Activated T-cell treated with anti-CD3 and anti-CD28 coated beads, Interleukin-2, amount 50 U/mL, for 72 hours (primary cell): ENCODE results near the gene SLC25A25. TPM values are rescaled to one million over a fixed set of nuclear protein-coding genes. Genes with fewer than 3 reads are reported as not detected.

Source experiments
- ATAC-seq, 2 donors: fragments of 150-1000 bp; cut with Tn5 transposase; replicated peaks in 1 of 2; 2 replicates each; pipeline ENCODE4 v1.10.0; 2021; ENCODE audit warnings: moderate library complexity in 2 of 2, mild to moderate bottlenecking in 1 of 2
- DNase-seq, 2 donors: peaks; one replicate each; pipeline ENCODE4 v3.0.0; 2021 to 2022; ENCODE audit warnings: mixed read lengths in 1 of 2
- H3K27ac Mint-ChIP-seq: one replicate; pipeline ENCODE4 v1.8.0; 2022; ENCODE audit warnings: mild to moderate bottlenecking, moderate library complexity, mixed read lengths
- H3K27me3 Mint-ChIP-seq: one replicate; pipeline ENCODE4 v1.8.0; 2022; ENCODE audit warnings: low read depth, mixed read lengths
- H3K36me3 Mint-ChIP-seq, 2 donors: one replicate each; pipeline ENCODE4 v1.8.0; 2022; ENCODE audit warnings: mixed read lengths in 2 of 2, mild to moderate bottlenecking in 1 of 2; ENCODE audit not compliant: insufficient read depth in 2 of 2
- H3K4me1 Mint-ChIP-seq: one replicate; pipeline ENCODE4 v1.8.0; 2022; ENCODE audit warnings: low read depth, mixed read lengths
- H3K4me3 Mint-ChIP-seq, 2 donors: one replicate each; pipeline ENCODE4 v1.8.0; 2022; ENCODE audit warnings: mild to moderate bottlenecking in 2 of 2, mixed read lengths in 2 of 2, moderate library complexity in 2 of 2
- H3K9me3 Mint-ChIP-seq, 2 donors: one replicate each; pipeline ENCODE4 v1.8.0; 2022; ENCODE audit warnings: mixed read lengths in 2 of 2
- total RNA-seq, 2 donors: library from RNA; stranded (reverse); gene quantifications; one replicate each; pipeline ENCODE4 v1.2.3, GENCODE V29; 2022

The SLC25A25 gene
- total RNA-seq, 2 donors from 2014 or later: 9.7 to 11.2 TPM

DNA sequence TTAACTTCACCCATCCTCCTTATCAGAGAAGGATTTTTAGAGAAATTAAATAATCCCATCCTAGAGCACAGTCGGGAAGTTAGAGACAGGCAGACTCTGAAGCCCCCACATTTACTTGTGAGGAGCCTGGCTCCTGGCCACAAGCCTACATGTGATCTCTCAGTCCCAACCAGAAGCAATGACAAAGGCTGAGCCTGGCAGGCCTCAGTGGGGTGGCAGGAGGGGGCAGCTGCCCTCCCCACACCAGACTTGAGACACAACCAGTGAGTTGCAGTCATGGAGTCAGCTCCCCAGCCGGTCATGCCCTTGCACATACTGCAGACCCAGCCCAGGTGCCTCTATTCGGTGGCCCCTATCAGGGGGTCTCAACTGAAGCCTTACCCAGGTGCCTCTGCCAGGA lies 11.9 kb upstream of the SLC25A25 start:
- no peak overlapping the region for H3K27ac Mint-ChIP-seq
- ATAC-seq: no peak
- peaks cover 6% of the 10 kb centered on the region for H3K4me1 Mint-ChIP-seq
- no peaks in the 10 kb centered on the region for H3K36me3 Mint-ChIP-seq
- H3K4me3 Mint-ChIP-seq: no peak overlapping the region
- no peaks in the 10 kb centered on the region for H3K27me3 Mint-ChIP-seq
- H3K9me3 Mint-ChIP-seq: no peaks in the 10 kb centered on the region
- no peak for DNase-seq

- no peak overlapping the region for H3K4me3 Mint-ChIP-seq
- H3K4me1 Mint-ChIP-seq: peaks cover 16% of the 10 kb centered on the region
- H3K27ac Mint-ChIP-seq: no peak overlapping the region
- H3K27me3 Mint-ChIP-seq: no peaks in the 10 kb centered on the region
- H3K36me3 Mint-ChIP-seq: no peaks in the 10 kb centered on the region
- ATAC-seq (no peak), DNase-seq (no peak)
- H3K9me3 Mint-ChIP-seq: no peaks in the 10 kb centered on the region
These were observed 10.9 kb upstream of the SLC25A25 start for GRCh38 chr9:128056887-128057723.

DNA sequence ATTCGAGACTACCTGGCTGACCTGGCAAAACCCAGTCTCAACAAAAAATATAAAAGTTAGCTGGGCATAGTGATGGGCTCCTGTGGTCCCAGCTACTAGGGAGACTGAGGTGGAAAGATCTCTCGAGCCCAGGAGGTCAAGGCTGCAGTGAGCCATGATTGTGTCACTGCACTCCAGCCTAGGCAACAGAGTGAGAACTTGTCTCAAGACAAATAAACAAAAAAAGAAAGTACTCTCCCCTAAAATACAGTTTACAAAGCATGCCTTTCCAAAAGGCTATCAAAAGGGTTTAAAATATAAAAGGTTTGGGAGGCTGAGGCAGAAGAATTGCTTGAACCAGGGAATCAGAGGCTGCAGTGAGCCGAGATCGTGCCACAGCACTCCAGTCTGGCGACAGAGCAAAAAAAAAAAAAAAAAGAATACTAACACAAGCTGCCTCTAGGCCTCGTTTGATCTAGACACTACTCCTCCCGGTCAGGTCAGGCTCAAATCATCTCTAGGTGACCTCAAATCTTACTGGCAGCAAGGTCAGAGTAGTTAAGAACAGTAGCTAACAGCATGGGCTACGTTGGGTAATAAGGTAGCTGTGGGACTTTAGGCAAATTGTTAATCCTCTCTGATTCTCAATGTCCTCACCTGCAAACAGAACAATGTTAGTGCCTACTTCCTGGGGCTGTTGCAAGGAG lies 10.2 kb upstream of the SLC25A25 start:
- Mint-ChIP-seq H3K4me1 (peaks cover 19% of the 10 kb centered on the region), H3K27me3 (no peaks in the 10 kb centered on the region), H3K9me3 (no peaks in the 10 kb centered on the region), H3K4me3 (no peak overlapping the region), H3K36me3 (peaks cover 0 to 2% of the 10 kb centered on the region in 2 donors), H3K27ac (no peak overlapping the region)
- DNase-seq: no peak
- no peak for ATAC-seq

GRCh38 chr9:128059365-128059983 lies 8.6 kb upstream of the SLC25A25 start:
- Mint-ChIP-seq H3K27ac (no peak overlapping the region), H3K9me3 (no peaks in the 10 kb centered on the region), H3K4me3 (no peak overlapping the region), H3K4me1 (peaks cover 25% of the 10 kb centered on the region), H3K27me3 (no peaks in the 10 kb centered on the region), H3K36me3 (peaks cover 0 to 2% of the 10 kb centered on the region in 2 donors)
- no peak for DNase-seq
- ATAC-seq: no peak

- Mint-ChIP-seq H3K27ac (peak overlapping the region; percentile 27), H3K4me1 (peaks cover 25% of the 10 kb centered on the region), H3K4me3 (peak overlapping the region; percentile 70 to 73), H3K9me3 (no peaks in the 10 kb centered on the region), H3K27me3 (no peaks in the 10 kb centered on the region), H3K36me3 (peaks cover 1 to 4% of the 10 kb centered on the region in 2 donors)
- ATAC-seq: peak; percentile 33 to 54
- no peak for DNase-seq
These were observed 6.6 kb upstream of the SLC25A25 start for GRCh38 chr9:128061275-128061960.

- no peaks in the 10 kb centered on the region for H3K27me3 Mint-ChIP-seq
- ATAC-seq (no peak), DNase-seq (no peak)
- no peaks in the 10 kb centered on the region for H3K9me3 Mint-ChIP-seq
- H3K36me3 Mint-ChIP-seq: peaks cover 1 to 4% of the 10 kb centered on the region in 2 donors
- peak overlapping the region; percentile 70 to 73 for H3K4me3 Mint-ChIP-seq
- peaks cover 25% of the 10 kb centered on the region for H3K4me1 Mint-ChIP-seq
- H3K27ac Mint-ChIP-seq: no peak overlapping the region
These were observed 5.8 kb upstream of the SLC25A25 start for GRCh38 chr9:128062279-128062678.

DNA sequence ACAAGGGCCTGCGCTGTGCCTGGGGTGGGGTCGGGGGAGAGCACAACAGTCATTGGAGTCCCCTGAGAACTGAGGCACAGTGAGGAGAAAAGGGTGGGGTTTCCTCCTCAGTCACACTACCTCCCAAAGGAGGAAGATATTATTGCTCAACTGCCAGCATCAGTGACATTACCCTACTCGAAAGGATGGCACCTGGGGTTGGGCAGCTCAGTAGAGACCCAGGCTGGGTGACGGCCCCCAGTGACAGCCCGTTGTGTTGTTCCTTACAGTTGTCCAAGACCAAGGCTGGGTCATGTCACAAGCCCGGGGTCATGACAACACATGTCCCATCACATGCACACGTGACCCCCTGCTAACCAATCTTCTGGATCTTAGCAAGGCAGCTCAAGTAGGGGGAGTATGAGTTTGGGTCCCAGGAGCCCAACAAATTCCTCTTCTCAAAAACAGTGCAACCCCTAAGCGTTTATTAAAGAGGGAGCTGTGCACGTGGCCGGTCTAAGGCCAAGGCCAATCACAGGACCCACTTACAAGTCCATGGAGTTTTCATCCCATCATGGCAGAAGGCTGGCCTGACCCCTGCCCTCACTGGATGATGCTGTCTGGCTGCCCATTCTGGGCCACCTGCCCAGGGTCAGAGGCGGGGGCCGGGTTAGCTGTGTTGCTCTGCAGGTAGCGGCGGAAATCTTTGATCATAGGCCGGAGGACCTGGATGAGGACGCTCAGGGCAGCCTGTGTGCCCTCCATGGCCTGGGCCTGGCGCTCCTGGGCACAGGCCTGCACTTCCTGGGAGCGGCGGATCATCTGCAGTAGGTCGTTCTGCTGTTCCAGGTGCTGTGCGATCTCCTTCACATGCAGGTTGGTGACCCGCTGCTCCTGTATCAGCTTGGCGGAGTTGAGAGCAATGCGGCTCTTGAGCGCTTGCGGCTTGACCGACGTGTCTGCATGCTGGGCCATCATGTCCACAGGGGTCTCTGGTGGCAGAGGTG lies 4.9 kb upstream of the SLC25A25 start:
- H3K27ac Mint-ChIP-seq: no peak overlapping the region

GRCh38 chr9:128065907-128066712 lies 1.9 kb upstream of the SLC25A25 start:
- DNase-seq (no peak), ATAC-seq (no peak)
- H3K27me3 Mint-ChIP-seq: no peaks in the 10 kb centered on the region
- no peak overlapping the region for H3K4me3 Mint-ChIP-seq
- peaks cover 41% of the 10 kb centered on the region for H3K4me1 Mint-ChIP-seq
- peaks cover 1 to 4% of the 10 kb centered on the region in 2 donors for H3K36me3 Mint-ChIP-seq
- H3K9me3 Mint-ChIP-seq: no peaks in the 10 kb centered on the region
- peak overlapping the region; percentile 90 for H3K27ac Mint-ChIP-seq

More for the DNA sequence above, 4.9 kb upstream of the SLC25A25 start:
- no peaks in the 10 kb centered on the region for H3K27me3 Mint-ChIP-seq
- no peaks in the 10 kb centered on the region for H3K9me3 Mint-ChIP-seq
- peaks cover 1 to 4% of the 10 kb centered on the region in 2 donors for H3K36me3 Mint-ChIP-seq
- ATAC-seq: no peak
- H3K4me3 Mint-ChIP-seq: no peak overlapping the region
- no peak for DNase-seq
- peaks cover 25% of the 10 kb centered on the region for H3K4me1 Mint-ChIP-seq

- H3K9me3 Mint-ChIP-seq: no peaks in the 10 kb centered on the region
- H3K27ac Mint-ChIP-seq: peak within 1 kb of the TSS; percentile 90
- H3K27me3 Mint-ChIP-seq: no peaks in the 10 kb centered on the region
- peaks cover 1 to 4% of the 10 kb centered on the region in 2 donors for H3K36me3 Mint-ChIP-seq
- peak; percentile 73 to 76 for ATAC-seq
- DNase-seq: peak; percentile 97 to 98
- peak within 1 kb of the TSS in 1 of 2 donors; percentile 94 for H3K4me3 Mint-ChIP-seq
- peaks cover 41% of the 10 kb centered on the region for H3K4me1 Mint-ChIP-seq
These were observed 1.1 kb upstream of the SLC25A25 start, which contains the start of gene NAIF1 for GRCh38 chr9:128066713-128067644. Gene NAIF1 (minus strand): TSS chr9:128067320. CDS start chr9:128067101, 219 bp downstream.

DNA sequence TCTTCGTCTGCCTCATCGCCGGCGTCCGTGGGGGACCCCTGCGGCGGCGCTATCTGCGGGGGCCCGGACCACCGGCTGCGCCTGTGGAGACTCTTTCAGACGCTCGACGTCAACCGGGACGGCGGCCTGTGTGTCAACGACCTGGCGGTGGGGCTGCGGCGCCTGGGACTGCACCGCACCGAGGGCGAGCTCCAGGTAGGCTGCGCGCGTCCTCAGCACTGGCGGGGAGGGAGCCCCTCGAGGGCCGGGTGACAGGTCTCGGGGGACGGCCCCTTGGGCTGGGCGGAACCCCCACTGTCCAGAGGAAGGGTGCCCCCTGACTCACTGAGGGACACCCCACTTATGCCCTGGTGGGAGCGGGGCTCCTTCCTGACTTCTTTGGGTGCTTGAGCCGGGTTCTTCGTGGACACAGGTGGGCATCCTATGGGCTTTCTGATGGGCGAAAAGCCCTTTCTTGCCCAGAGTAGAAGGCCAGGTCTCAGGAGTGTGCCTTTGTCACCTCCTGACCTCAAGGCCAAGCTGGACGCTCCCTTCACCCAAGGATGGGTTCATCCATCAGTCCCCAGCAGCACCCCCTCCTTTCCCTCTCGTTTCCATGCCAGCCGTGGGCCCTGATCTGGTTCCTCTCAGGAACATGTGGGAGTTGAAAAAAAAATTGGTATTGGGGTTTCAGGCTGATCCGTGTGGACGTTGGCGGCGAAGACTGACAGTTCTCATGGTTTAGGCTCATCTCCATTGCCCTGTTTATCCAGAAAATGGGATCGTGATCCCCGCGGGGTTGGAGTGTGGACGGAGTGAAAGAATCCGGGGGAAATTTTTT lies 564 bp downstream of the SLC25A25 start:
- Mint-ChIP-seq H3K4me3 (peak overlapping the region; percentile 94 to 99), H3K9me3 (no peaks in the 10 kb centered on the region)

More for the DNA sequence above, 564 bp downstream of the SLC25A25 start:
- H3K27ac Mint-ChIP-seq: peak overlapping the region; percentile 95
- peaks cover 2 to 5% of the 10 kb centered on the region in 2 donors for H3K36me3 Mint-ChIP-seq
- DNase-seq: peak; percentile 57 to 65
- no peaks in the 10 kb centered on the region for H3K27me3 Mint-ChIP-seq
- ATAC-seq: peak; percentile 6 to 10
- H3K4me1 Mint-ChIP-seq: peaks cover 47% of the 10 kb centered on the region
